ENCODE measurements around the gene C2orf92. TPM values are rescaled to one million over a fixed set of nuclear protein-coding genes. Genes with fewer than 3 reads are reported as not detected.

The C2orf92 gene
- 1.2 and 3.2 TPM in 2 replicates for total RNA-seq (2014; rRNA removed; shearing (Covaris generic))

GRCh38 chr2:97669448-97669847 lies at the start of gene C2orf92:
TSS of gene C2orf92 (plus strand) at chr2:97669713. CDS start at chr2:97669789, 76 bp downstream.

GRCh38 chr2:97645695-97646629 lies 23.6 kb upstream of the C2orf92 start, which contains the start of gene COX5B:
TSS of gene COX5B (plus strand) at chr2:97646062. CDS start at chr2:97646087, 25 bp downstream.

GRCh38 chr2:97663962-97664635 lies 5.4 kb upstream of the C2orf92 start, which contains the start of gene ACTR1B:
TSS of gene ACTR1B (minus strand) at chr2:97664044. CDS start at chr2:97663890, 154 bp downstream.

GRCh38 chr2:97713296-97714083 lies 44.0 kb downstream of the C2orf92 start, which contains the start of gene ZAP70:
TSS of gene ZAP70 (plus strand) at chr2:97713576. CDS start at chr2:97724037, 10,461 bp downstream.

Small RNA genes lying within 50 kb of the gene (small RNA-seq; reads per million reads assigned to genes)
- 0.29 reads per million for gene RNU4-8P

Other genes with a start within 250 kb of the C2orf92 start
- 13.7 and 17.7 TPM in 2 replicates for gene ANKRD36B, start 79.8 kb upstream of the C2orf92 start, total RNA-seq (2014; rRNA removed; shearing (Covaris generic))
- 570 and 601 TPM in 2 replicates for gene COX5B, start 23.7 kb upstream of the C2orf92 start, total RNA-seq (2014; rRNA removed; shearing (Covaris generic))
- gene ACTR1B, start 5.7 kb upstream of the C2orf92 start, total RNA-seq (2014; rRNA removed; shearing (Covaris generic)), result 34.1 and 45.7 TPM in 2 replicates
- gene ZAP70, start 43.9 kb downstream of the C2orf92 start, total RNA-seq (2014; rRNA removed; shearing (Covaris generic)), result not detected in 2 replicates